ENCODE data around the gene FBLN5. TPM values are rescaled to one million over a fixed set of nuclear protein-coding genes. Genes with fewer than 3 reads are reported as not detected.

FBLN5 gene
- total and polyA plus RNA-seq, 9 of the 15 experiments (the other 6 are each of a cell fraction or from before 2014, with no cell fraction given), result 0.11 to 0.22 TPM; not detected in 7

DNA sequence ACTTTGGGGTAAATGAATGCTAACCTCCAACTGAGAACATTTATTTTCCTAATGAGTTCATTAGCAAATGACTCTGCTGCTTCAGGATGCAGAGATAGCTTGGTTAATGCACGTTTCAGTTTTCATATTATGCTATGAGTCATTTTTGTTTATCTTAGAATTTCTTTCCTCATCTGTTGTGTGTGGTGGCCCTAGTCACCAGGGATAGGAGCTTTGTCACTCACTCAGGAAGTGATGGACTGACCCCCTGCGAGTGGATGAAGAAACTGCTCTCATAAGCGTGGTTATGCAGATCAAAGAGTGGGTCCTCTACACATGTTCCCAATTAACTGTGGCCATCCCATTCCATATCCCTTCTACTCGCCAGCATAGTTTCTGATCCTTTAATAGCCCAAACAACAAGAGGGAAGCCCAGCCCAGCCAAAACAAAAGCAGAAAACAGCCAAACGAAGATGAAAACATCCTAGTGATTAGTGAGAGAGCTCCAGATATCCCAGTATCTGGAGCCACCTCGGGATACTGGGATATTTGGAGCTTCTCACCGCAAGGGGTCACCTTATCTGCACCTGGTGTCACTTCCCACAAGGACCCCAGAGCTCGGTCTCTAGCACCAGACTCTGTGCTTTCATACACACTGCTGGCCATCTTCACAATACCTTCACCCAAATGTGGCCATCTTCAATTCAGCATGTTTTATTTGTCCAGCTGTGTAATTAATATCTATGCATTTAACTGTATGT is 88.8 kb downstream of the FBLN5 start (continued):
- TF ChIP-seq, protein P1, sequence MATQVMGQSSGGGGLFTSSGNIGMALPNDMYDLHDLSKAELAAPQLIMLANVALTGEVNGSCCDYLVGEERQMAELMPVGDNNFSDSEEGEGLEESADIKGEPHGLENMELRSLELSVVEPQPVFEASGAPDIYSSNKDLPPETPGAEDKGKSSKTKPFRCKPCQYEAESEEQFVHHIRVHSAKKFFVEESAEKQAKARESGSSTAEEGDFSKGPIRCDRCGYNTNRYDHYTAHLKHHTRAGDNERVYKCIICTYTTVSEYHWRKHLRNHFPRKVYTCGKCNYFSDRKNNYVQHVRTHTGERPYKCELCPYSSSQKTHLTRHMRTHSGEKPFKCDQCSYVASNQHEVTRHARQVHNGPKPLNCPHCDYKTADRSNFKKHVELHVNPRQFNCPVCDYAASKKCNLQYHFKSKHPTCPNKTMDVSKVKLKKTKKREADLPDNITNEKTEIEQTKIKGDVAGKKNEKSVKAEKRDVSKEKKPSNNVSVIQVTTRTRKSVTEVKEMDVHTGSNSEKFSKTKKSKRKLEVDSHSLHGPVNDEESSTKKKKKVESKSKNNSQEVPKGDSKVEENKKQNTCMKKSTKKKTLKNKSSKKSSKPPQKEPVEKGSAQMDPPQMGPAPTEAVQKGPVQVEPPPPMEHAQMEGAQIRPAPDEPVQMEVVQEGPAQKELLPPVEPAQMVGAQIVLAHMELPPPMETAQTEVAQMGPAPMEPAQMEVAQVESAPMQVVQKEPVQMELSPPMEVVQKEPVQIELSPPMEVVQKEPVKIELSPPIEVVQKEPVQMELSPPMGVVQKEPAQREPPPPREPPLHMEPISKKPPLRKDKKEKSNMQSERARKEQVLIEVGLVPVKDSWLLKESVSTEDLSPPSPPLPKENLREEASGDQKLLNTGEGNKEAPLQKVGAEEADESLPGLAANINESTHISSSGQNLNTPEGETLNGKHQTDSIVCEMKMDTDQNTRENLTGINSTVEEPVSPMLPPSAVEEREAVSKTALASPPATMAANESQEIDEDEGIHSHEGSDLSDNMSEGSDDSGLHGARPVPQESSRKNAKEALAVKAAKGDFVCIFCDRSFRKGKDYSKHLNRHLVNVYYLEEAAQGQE (IDR thresholded peaks at IDR 0.05; ENCODE audit: borderline replicate concordance), result peak; percentile 33; the same call in 1 of the 2 replicates
- TF ChIP-seq, protein P1 (CRISPR knock-in tag; IDR thresholded peaks at IDR 0.05; ENCODE audit: low read depth), result no peak
- TF ChIP-seq, protein P2, sequence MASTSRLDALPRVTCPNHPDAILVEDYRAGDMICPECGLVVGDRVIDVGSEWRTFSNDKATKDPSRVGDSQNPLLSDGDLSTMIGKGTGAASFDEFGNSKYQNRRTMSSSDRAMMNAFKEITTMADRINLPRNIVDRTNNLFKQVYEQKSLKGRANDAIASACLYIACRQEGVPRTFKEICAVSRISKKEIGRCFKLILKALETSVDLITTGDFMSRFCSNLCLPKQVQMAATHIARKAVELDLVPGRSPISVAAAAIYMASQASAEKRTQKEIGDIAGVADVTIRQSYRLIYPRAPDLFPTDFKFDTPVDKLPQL (IDR thresholded peaks at IDR 0.05; ENCODE audit: extremely low read depth, insufficient read length), result no peak
- no peak for TF ChIP-seq PCBP1 (IDR thresholded peaks at IDR 0.05; ENCODE audit: low read depth, low read length, poor library complexity, severe bottlenecking)
- TF ChIP-seq ADNP (tag; IDR thresholded peaks at IDR 0.05), result no peak
- TF ChIP-seq FOSL1 (tag; conservative IDR thresholded peaks at IDR 0.05), result peak; percentile 86
- no peak for TF ChIP-seq ZFP30 (CRISPR knock-in tag; IDR thresholded peaks at IDR 0.05; ENCODE audit: borderline replicate concordance)
- TF ChIP-seq ARID2 (IDR thresholded peaks at IDR 0.05), result no peak
- TF ChIP-seq, protein P3, sequence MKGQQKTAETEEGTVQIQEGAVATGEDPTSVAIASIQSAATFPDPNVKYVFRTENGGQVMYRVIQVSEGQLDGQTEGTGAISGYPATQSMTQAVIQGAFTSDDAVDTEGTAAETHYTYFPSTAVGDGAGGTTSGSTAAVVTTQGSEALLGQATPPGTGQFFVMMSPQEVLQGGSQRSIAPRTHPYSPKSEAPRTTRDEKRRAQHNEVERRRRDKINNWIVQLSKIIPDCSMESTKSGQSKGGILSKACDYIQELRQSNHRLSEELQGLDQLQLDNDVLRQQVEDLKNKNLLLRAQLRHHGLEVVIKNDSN (CRISPR knock-in tag; IDR thresholded peaks at IDR 0.05), result no peak
- TF ChIP-seq, protein P4, sequence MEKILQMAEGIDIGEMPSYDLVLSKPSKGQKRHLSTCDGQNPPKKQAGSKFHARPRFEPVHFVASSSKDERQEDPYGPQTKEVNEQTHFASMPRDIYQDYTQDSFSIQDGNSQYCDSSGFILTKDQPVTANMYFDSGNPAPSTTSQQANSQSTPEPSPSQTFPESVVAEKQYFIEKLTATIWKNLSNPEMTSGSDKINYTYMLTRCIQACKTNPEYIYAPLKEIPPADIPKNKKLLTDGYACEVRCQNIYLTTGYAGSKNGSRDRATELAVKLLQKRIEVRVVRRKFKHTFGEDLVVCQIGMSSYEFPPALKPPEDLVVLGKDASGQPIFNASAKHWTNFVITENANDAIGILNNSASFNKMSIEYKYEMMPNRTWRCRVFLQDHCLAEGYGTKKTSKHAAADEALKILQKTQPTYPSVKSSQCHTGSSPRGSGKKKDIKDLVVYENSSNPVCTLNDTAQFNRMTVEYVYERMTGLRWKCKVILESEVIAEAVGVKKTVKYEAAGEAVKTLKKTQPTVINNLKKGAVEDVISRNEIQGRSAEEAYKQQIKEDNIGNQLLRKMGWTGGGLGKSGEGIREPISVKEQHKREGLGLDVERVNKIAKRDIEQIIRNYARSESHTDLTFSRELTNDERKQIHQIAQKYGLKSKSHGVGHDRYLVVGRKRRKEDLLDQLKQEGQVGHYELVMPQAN (IDR thresholded peaks at IDR 0.05; ENCODE audit: borderline replicate concordance), result no peak
- TF ChIP-seq, protein P5, sequence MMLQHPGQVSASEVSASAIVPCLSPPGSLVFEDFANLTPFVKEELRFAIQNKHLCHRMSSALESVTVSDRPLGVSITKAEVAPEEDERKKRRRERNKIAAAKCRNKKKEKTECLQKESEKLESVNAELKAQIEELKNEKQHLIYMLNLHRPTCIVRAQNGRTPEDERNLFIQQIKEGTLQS (IDR thresholded peaks at IDR 0.05), result peak; percentile 79
- TF ChIP-seq, protein P5 (CRISPR knock-in tag; conservative IDR thresholded peaks at IDR 0.05), result 0 out of 2 replicates have a peak, but pooled peaks have one; percentile 54

Data from K562 (cell line).